ENCODE measurements around the gene SDC3. TPM values are rescaled to one million over a fixed set of nuclear protein-coding genes. Genes with fewer than 3 reads are reported as not detected.

The SDC3 gene
- total and polyA plus RNA-seq, 2 of the 8 experiments (the other 6 are each of a cell fraction or from before 2014, with no cell fraction given): 7.0 to 27.0 TPM

- no peaks in the 10 kb centered on the region for H3K9me3 ChIP-seq (ENCODE audit: insufficient read depth in 2 of 2, low read depth in 1 of 2, low read length in 1 of 2)
- H4K91ac ChIP-seq (replicated peaks; ENCODE audit: insufficient read length, low read length): no peak overlapping the region
- no peak overlapping the region for H2BK5ac ChIP-seq (ENCODE audit: low read depth, low read length)
- no peak overlapping the region for H3K9ac ChIP-seq (replicated peaks in 1 of 4; ENCODE audit: extremely low read depth in 1 of 4, low read depth in 3 of 4, low read length in 3 of 4)
- H3K18ac ChIP-seq (ENCODE audit: extremely low read depth, low read length): no peak overlapping the region
- no peak overlapping the region for H2BK20ac ChIP-seq (ENCODE audit: low read length)
- ChIA-PET POLR2A (ENCODE audit: partially characterized antibody) (interaction anchor here (0.6 to 0.9 kb wide), 4 partner anchors 11 to 175 kb away, joined by 3 to 4 read pairs (median 3); no protein-coding TSS in a partner anchor), CTCF (ENCODE audit: partially characterized antibody) (interaction anchor here (0.6 to 4.1 kb wide), 9 partner anchors 22 to 807 kb away, joined by 3 to 33 read pairs (median 3); no protein-coding TSS in a partner anchor)
- H3K27ac ChIP-seq (ENCODE audit: low read depth, low read length): no peak overlapping the region
- peaks cover 7% of the 10 kb centered on the region; the same call in 1 of the 2 replicates for H3K23me2 ChIP-seq (ENCODE audit: low read depth, low read length)
- no peak overlapping the region for H4K5ac ChIP-seq (ENCODE audit: insufficient read length, low read depth, low read length)
- TF ChIP-seq SP2 (IDR thresholded peaks at IDR 0.05; ENCODE audit: low read length) (no peak), TBP (IDR thresholded peaks at IDR 0.05; ENCODE audit: low read depth, low read length) (no peak), KDM4A (IDR thresholded peaks at IDR 0.05; ENCODE audit: low read depth, low read length, severe bottlenecking) (no peak), KDM1A (IDR thresholded peaks at IDR 0.05; ENCODE audit: borderline replicate concordance, low read length) (no peak), CTBP2 (IDR thresholded peaks at IDR 0.05; ENCODE audit: borderline replicate concordance, insufficient read depth, insufficient read length, low read length) (no peak), KDM5A (IDR thresholded peaks at IDR 0.05; ENCODE audit: low read length) (no peak), HDAC6 (IDR thresholded peaks at IDR 0.05; ENCODE audit: low read depth, low read length) (no peak), EP300 (IDR thresholded peaks at IDR 0.05; ENCODE audit: borderline replicate concordance in 1 of 2, low read depth in 2 of 2, low read length in 2 of 2) (no peak), BACH1 (IDR thresholded peaks at IDR 0.05; ENCODE audit: low read length) (no peak), TEAD4 (IDR thresholded peaks at IDR 0.05; ENCODE audit: low read depth, low read length) (no peak), SRF (IDR thresholded peaks at IDR 0.05; ENCODE audit: low read depth, low read length) (no peak)
- no peak overlapping the region for H3K56ac ChIP-seq (replicated peaks; ENCODE audit: insufficient read length, low read depth, low read length)
- no peak overlapping the region for H3K4ac ChIP-seq (replicated peaks; ENCODE audit: insufficient read length, low read depth, low read length)
- H3K79me1 ChIP-seq (ENCODE audit: low read depth, low read length): peaks cover 6% of the 10 kb centered on the region
- H2BK15ac ChIP-seq (ENCODE audit: low read length): no peak overlapping the region
- H3K4me3 ChIP-seq (ENCODE audit: extremely low read depth in 1 of 4, insufficient read depth in 2 of 4, low read depth in 3 of 4, low read length in 4 of 4): no peak overlapping the region
- H2BK12ac ChIP-seq (ENCODE audit: low read depth, low read length): no peak overlapping the region
- DNase-seq (ENCODE audit: low read depth in 1 of 2, low spot score in 2 of 2): no peak
- H2BK120ac ChIP-seq (replicated peaks; ENCODE audit: low read depth, low read length): no peak overlapping the region
- no peaks in the 10 kb centered on the region; a peak in 1 of 4 replicates for H3K79me2 ChIP-seq (ENCODE audit: control insufficient read depth in 1 of 2, insufficient read depth in 2 of 2, low read length in 2 of 2)
- no peak overlapping the region for H3K14ac ChIP-seq (ENCODE audit: insufficient read length)
- H3K4me1 ChIP-seq (replicated peaks in 1 of 4; ENCODE audit: control insufficient read depth in 3 of 4, insufficient read depth in 4 of 4, low read length in 3 of 4): peaks cover 9 to 31% (median 20%) of the 10 kb centered on the region in 4 experiments
- H3K27me3 ChIP-seq (replicated peaks in 1 of 4; ENCODE audit: control insufficient read depth in 3 of 4, extremely low read depth in 1 of 4, insufficient read depth in 3 of 4, low read length in 3 of 4): peaks cover 0 to 3% (median 0%) of the 10 kb centered on the region in 4 experiments; a peak in 1 of 7 replicates
- no peak for FAIRE-seq
- no peak overlapping the region for H3K4me2 ChIP-seq (ENCODE audit: insufficient read depth in 1 of 2, low read depth in 2 of 2, low read length in 2 of 2)
- H2AK5ac ChIP-seq (ENCODE audit: low read depth, low read length): no peak overlapping the region
- no peaks in the 10 kb centered on the region for H3K36me3 ChIP-seq (ENCODE audit: control insufficient read depth in 2 of 4, insufficient read depth in 4 of 4, low read length in 3 of 4)
- 86% methylated on average over 10 of the region's 10 CpGs; no CpG with 5 or more reads in 1 of the 2 experiments for WGBS, 2 experiments (ENCODE audit: extremely low coverage in 1 of 2, insufficient coverage in 1 of 2, insufficient read length in 1 of 2, insufficient replicate concordance in 2 of 2, low coverage in 1 of 2, low lambda C conversion rate in 2 of 2, missing lambda C conversion rate in 1 of 2)
- no peak overlapping the region for H2AFZ ChIP-seq (ENCODE audit: low read length)
- peak overlapping the region; percentile 26; the same call in 1 of the 2 replicates for H4K8ac ChIP-seq (ENCODE audit: extremely low read depth, insufficient read depth, low read length)
- no peak overlapping the region for H3K23ac ChIP-seq (ENCODE audit: insufficient read length)
- peaks cover 0 to 21% of the 10 kb centered on the region in 2 experiments for H4K20me1 ChIP-seq (replicated peaks in 1 of 2; ENCODE audit: control insufficient read depth in 1 of 2, insufficient read depth in 2 of 2, low read length in 2 of 2)
Observed at GRCh38 chr1:30890502-30891226, 17.9 kb downstream of the SDC3 start.
